ENCODE measurements around the gene TRIP12.
"Not testable (repeated sequence)": the region's sequence is repeated elsewhere in the genome, so short reads cannot be mapped to it uniquely, and the experiment has no call there.

The TRIP12 gene

GRCh38 chr2:229920011-229920641, 1.7 kb downstream of the TRIP12 start:
- DNase-seq, result no peak

GRCh38 chr2:229917793-229918192, 4.0 kb downstream of the TRIP12 start:
- DNase-seq, result no peak

- no peak for DNase-seq
Measured at GRCh38 chr2:229914171-229914570, 7.6 kb downstream of the TRIP12 start.

- DNase-seq, result no peak
Measured at GRCh38 chr2:229910832-229911412, 10.9 kb downstream of the TRIP12 start.

GRCh38 chr2:229910147-229910831, 11.5 kb downstream of the TRIP12 start:
- DNase-seq, result no peak

- DNase-seq, result no peak
Measured at GRCh38 chr2:229909090-229909489, 12.7 kb downstream of the TRIP12 start.

- DNase-seq, result no peak
Measured at GRCh38 chr2:229905601-229906000, 16.2 kb downstream of the TRIP12 start.

- no peak for DNase-seq
Measured at GRCh38 chr2:229903037-229903436, 18.8 kb downstream of the TRIP12 start.

GRCh38 chr2:229901819-229902218, 20.0 kb downstream of the TRIP12 start:
- DNase-seq, result no peak

GRCh38 chr2:229900514-229900913, 21.3 kb downstream of the TRIP12 start:
- DNase-seq, result not testable (repeated sequence)

- no peak for DNase-seq
Measured at GRCh38 chr2:229900012-229900411, 21.8 kb downstream of the TRIP12 start.

- DNase-seq, result no peak
Measured at GRCh38 chr2:229899604-229900003, 22.2 kb downstream of the TRIP12 start.

GRCh38 chr2:229896857-229897256, 25.0 kb downstream of the TRIP12 start:
- DNase-seq, result no peak

- DNase-seq, result no peak
Measured at GRCh38 chr2:229889023-229889422, 32.8 kb downstream of the TRIP12 start.

- no peak for DNase-seq
Measured at GRCh38 chr2:229888031-229888430, 33.8 kb downstream of the TRIP12 start.

- no peak for DNase-seq
Measured at GRCh38 chr2:229887441-229887840, 34.4 kb downstream of the TRIP12 start.

GRCh38 chr2:229884775-229885699, 36.8 kb downstream of the TRIP12 start:
- DNase-seq, result no peak

GRCh38 chr2:229882583-229882982, 39.2 kb downstream of the TRIP12 start:
- DNase-seq, result no peak

- DNase-seq, result no peak
Measured at GRCh38 chr2:229880892-229881586, 40.8 kb downstream of the TRIP12 start.

GRCh38 chr2:229879191-229879950, 42.4 kb downstream of the TRIP12 start:
- no peak for DNase-seq

GRCh38 chr2:229875549-229875948, 46.3 kb downstream of the TRIP12 start:
- DNase-seq, result no peak

- DNase-seq, result no peak
Measured at GRCh38 chr2:229874647-229875046, 47.2 kb downstream of the TRIP12 start.
